ENCODE data around the gene PGA5.
"Not testable (repeated sequence)": the region's sequence is repeated elsewhere in the genome, so short reads cannot be mapped to it uniquely, and the experiment has no call there.

- not testable (repeated sequence) for TF ChIP-seq POLR2A, CTCF (IDR thresholded peaks at IDR 0.05)
Observed at GRCh38 chr11:61202950-61203746, 37.8 kb upstream of the PGA5 start, which contains the start of gene PGA3.
